Measurements from ENCODE around the gene PCDHGB7.

Gene PCDHGB7

GRCh38 chr5:141419074-141419880 is 1.8 kb downstream of the PCDHGB7 start:
- TF ChIP-seq CTCF (IDR thresholded peaks at IDR 0.05): no peak
- no peak for DNase-seq (ENCODE audit: low spot score)
- H3K4me3 ChIP-seq: peak overlapping the region; percentile 70
- no peak overlapping the region for H3K27ac ChIP-seq

- DNase-seq (ENCODE audit: low spot score): no peak
- no peak for TF ChIP-seq CTCF (IDR thresholded peaks at IDR 0.05)
- H3K4me3 ChIP-seq: peak within 1 kb of the TSS; percentile 70
- H3K27ac ChIP-seq: no peak within 1 kb of the TSS
These were observed 3.5 kb downstream of the PCDHGB7 start, which contains the start of gene PCDHGA11 for GRCh38 chr5:141420855-141421488. Gene PCDHGA11 (plus strand): TSS chr5:141421051. CDS start chr5:141421228, 177 bp downstream.

- DNase-seq (ENCODE audit: low spot score): no peak
- H3K27ac ChIP-seq: no peak overlapping the region
- no peak for TF ChIP-seq CTCF (IDR thresholded peaks at IDR 0.05)
- peak overlapping the region; percentile 60 for H3K4me3 ChIP-seq
These were observed 4.0 kb downstream of the PCDHGB7 start for GRCh38 chr5:141421489-141421855.

GRCh38 chr5:141422742-141423291 is 5.3 kb downstream of the PCDHGB7 start:
- no peak overlapping the region for H3K27ac ChIP-seq
- no peak for DNase-seq (ENCODE audit: low spot score)
- H3K4me3 ChIP-seq: peak overlapping the region; percentile 47
- no peak for TF ChIP-seq CTCF (IDR thresholded peaks at IDR 0.05)

GRCh38 chr5:141427783-141428426 is 10.4 kb downstream of the PCDHGB7 start:
- no peak for DNase-seq (ENCODE audit: low spot score)
- TF ChIP-seq CTCF (IDR thresholded peaks at IDR 0.05): no peak

GRCh38 chr5:141430332-141431113 is 13.0 kb downstream of the PCDHGB7 start, which contains the start of gene PCDHGA12:
Gene PCDHGA12 (plus strand): TSS chr5:141430507. CDS start chr5:141430760, 253 bp downstream.
- no peak for DNase-seq (ENCODE audit: low spot score)
- Histone ChIP-seq H3K27ac (peak within 1 kb of the TSS in 1 of 2 donors; percentile 18), H3K4me3 (peak within 1 kb of the TSS; percentile 57)
- TF ChIP-seq CTCF (IDR thresholded peaks at IDR 0.05): no peak

More at GRCh38 chr5:141427783-141428426, 10.4 kb downstream of the PCDHGB7 start:
- H3K4me3 ChIP-seq: peak overlapping the region; percentile 35
- no peak overlapping the region for H3K27ac ChIP-seq
